KOPT-K1 (cell line): ENCODE measurements around the gene SCAPER.
"Not testable (repeated sequence)": the region's sequence is repeated elsewhere in the genome, so short reads cannot be mapped to it uniquely, and the experiment has no call there.

ENCODE experiments used
- H3K27ac ChIP-seq: fragments of 200-600 bp; sonication (generic); 2 replicates; pipeline ENCODE4 v1.5.1; 2016; ENCODE audit warnings: antibody characterized with exemption, mild to moderate bottlenecking, low read depth, low read length; ENCODE audit not compliant: poor library complexity, severe bottlenecking
- H3K36me3 ChIP-seq: fragments of 200-600 bp; sonication (generic); 2 replicates; pipeline ENCODE4 v1.5.1; 2017; ENCODE audit warnings: antibody characterized with exemption, mild to moderate bottlenecking, low read length, moderate library complexity; ENCODE audit not compliant: insufficient read depth
- H3K9me3 ChIP-seq: fragments of 200-600 bp; sonication (generic); 2 replicates; pipeline ENCODE4 v1.5.1; 2017; ENCODE audit warnings: antibody characterized with exemption, low read length, mild to moderate bottlenecking; ENCODE audit not compliant: insufficient read depth, poor library complexity, severe bottlenecking

The SCAPER gene

GRCh38 chr15:76930831-76931396, 25.8 kb upstream of the SCAPER start:
- Histone ChIP-seq H3K9me3 (no peaks in the 10 kb centered on the region), H3K27ac (peak overlapping the region; percentile 64), H3K36me3 (peaks cover 29% of the 10 kb centered on the region)

GRCh38 chr15:76929011-76929760, 24.0 kb upstream of the SCAPER start:
- H3K27ac ChIP-seq: no peak overlapping the region
- H3K36me3 ChIP-seq: peaks cover 12% of the 10 kb centered on the region
- H3K9me3 ChIP-seq: no peaks in the 10 kb centered on the region

DNA sequence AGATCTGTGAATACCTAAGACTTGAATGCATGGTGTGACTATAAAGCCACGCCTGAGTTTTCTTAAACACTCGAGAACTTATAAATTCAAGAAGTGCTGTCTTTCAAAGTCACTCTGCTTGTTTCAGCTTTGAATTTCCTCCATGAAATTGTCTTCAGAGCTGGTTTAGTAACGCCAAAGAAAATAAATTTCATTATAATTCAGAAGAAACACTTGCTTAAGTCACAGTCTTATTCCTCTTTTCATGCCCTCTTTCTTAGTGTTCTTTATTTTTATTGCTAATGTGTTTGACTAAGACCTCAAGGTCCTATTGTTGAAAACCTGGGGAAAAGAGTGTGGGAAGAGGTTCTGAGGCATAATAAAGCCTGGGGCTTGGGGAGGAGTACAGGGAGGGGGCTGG, 23.1 kb upstream of the SCAPER start:
- H3K36me3 ChIP-seq: peaks cover 2% of the 10 kb centered on the region; the same call in 1 of the 2 replicates
- no peaks in the 10 kb centered on the region for H3K9me3 ChIP-seq
- no peak overlapping the region for H3K27ac ChIP-seq

- Histone ChIP-seq H3K27ac (no peak overlapping the region), H3K9me3 (no peaks in the 10 kb centered on the region), H3K36me3 (no peaks in the 10 kb centered on the region)
Observed at GRCh38 chr15:76916369-76916768, 11.2 kb upstream of the SCAPER start.

DNA sequence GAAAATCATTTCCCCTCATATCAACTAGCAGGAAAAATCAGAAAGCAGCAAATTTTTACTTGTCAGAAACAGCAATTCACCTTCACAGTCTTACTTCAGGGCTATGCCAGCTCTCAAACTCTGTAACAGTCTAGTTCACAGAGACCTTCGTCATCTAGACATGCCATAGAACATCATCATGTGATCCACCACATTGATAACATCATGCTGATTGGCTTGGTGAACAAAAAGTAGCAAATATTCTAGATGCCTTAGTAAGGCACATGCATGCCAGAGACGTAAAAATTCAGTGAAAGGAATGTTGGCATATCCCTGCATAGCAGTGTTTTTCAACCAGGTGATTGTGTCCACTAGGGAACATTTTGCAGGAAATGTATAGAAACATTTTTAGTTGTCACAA, 8.6 kb upstream of the SCAPER start:
- H3K27ac ChIP-seq: no peak overlapping the region
- H3K36me3 ChIP-seq: no peaks in the 10 kb centered on the region
- no peaks in the 10 kb centered on the region for H3K9me3 ChIP-seq

- Histone ChIP-seq H3K27ac (no peak overlapping the region), H3K9me3 (no peaks in the 10 kb centered on the region), H3K36me3 (no peaks in the 10 kb centered on the region)
Observed at GRCh38 chr15:76912430-76912829, 7.3 kb upstream of the SCAPER start.

GRCh38 chr15:76905855-76906254, 715 bp upstream of the SCAPER start:
- H3K9me3 ChIP-seq: no peaks in the 10 kb centered on the region
- peak overlapping the region; percentile 83 for H3K27ac ChIP-seq
- H3K36me3 ChIP-seq: no peaks in the 10 kb centered on the region

- Histone ChIP-seq H3K27ac (peak overlapping the region; percentile 83), H3K9me3 (no peaks in the 10 kb centered on the region), H3K36me3 (no peaks in the 10 kb centered on the region)
Observed at GRCh38 chr15:76904461-76905012, 603 bp downstream of the SCAPER start.

GRCh38 chr15:76903251-76903681, 1.9 kb downstream of the SCAPER start:
- peak overlapping the region; percentile 83 for H3K27ac ChIP-seq
- H3K36me3 ChIP-seq: no peaks in the 10 kb centered on the region
- H3K9me3 ChIP-seq: no peaks in the 10 kb centered on the region

GRCh38 chr15:76901965-76902364, 3.2 kb downstream of the SCAPER start:
- no peaks in the 10 kb centered on the region for H3K36me3 ChIP-seq
- H3K9me3 ChIP-seq: no peaks in the 10 kb centered on the region
- no peak overlapping the region for H3K27ac ChIP-seq

DNA sequence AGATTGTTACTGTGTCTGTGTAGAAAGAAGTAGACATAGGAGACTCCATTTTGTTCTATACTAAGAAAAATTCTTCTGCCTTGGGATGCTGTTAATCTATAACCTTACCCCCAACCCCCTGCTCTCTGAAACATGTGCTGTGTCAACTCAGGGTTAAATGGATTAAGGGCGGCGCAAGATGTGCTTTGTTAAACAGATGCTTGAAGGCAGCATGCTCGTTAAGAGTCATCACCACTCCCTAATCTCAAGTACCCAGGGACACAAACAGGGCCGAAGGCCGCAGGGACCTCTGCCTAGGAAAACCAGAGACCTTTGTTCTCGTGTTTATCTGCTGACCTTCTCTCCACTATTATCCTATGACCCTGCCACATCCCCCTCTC, 5.2 kb downstream of the SCAPER start:
- not testable (repeated sequence) for H3K9me3 ChIP-seq, H3K36me3 ChIP-seq, H3K27ac ChIP-seq

GRCh38 chr15:76899176-76899930, 5.8 kb downstream of the SCAPER start:
- not testable (repeated sequence) for H3K9me3 ChIP-seq, H3K27ac ChIP-seq, H3K36me3 ChIP-seq

DNA sequence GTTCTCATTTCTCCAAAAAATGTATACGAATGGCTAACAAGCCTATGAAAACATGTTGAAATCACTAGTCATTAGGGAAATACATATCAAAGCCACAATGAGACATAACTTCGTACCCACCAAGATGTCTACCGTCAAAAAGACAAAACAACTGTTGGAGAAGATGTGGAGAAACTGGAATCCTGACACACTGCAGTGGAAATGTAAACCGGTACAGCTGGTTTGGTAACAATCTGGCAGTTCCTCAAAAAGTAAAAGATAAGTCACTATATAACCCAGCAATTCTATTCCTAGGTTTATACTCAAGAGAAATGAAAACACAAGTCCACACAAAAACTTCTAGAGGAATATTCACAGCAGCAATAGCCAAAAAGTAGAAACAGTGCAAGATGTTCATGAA, 7.0 kb downstream of the SCAPER start:
- no peak overlapping the region for H3K27ac ChIP-seq
- no peaks in the 10 kb centered on the region for H3K9me3 ChIP-seq
- peaks cover 4% of the 10 kb centered on the region; the same call in 1 of the 2 replicates for H3K36me3 ChIP-seq

- H3K27ac ChIP-seq: no peak overlapping the region
- peaks cover 4% of the 10 kb centered on the region; the same call in 1 of the 2 replicates for H3K36me3 ChIP-seq
- H3K9me3 ChIP-seq: peaks cover 9% of the 10 kb centered on the region
Observed at GRCh38 chr15:76894174-76894573, 11.0 kb downstream of the SCAPER start.

- H3K36me3 ChIP-seq, H3K9me3 ChIP-seq, H3K27ac ChIP-seq: not testable (repeated sequence)
Observed at GRCh38 chr15:76892836-76893235, 12.3 kb downstream of the SCAPER start.
